Effector CD4-positive, alpha-beta T cell (primary cell): ENCODE results near the gene GSTO2.

ENCODE experiments used
- DNase-seq: peaks from one replicate; pipeline ENCODE4 v3.0.0-alpha.2; 2020

GSTO2 gene

GRCh38 chr10:104344219-104344618, 75.2 kb downstream of the GSTO2 start:
- no peak for DNase-seq

GRCh38 chr10:104345515-104345914, 76.5 kb downstream of the GSTO2 start:
- DNase-seq = no peak

GRCh38 chr10:104345941-104346340, 77.0 kb downstream of the GSTO2 start:
- no peak for DNase-seq

GRCh38 chr10:104347295-104348045, 78.5 kb downstream of the GSTO2 start:
- DNase-seq = no peak

GRCh38 chr10:104348601-104349000, 79.6 kb downstream of the GSTO2 start:
- DNase-seq = no peak

GRCh38 chr10:104349623-104350126, 80.7 kb downstream of the GSTO2 start:
- no peak for DNase-seq

GRCh38 chr10:104350127-104350635, 81.2 kb downstream of the GSTO2 start:
- no peak for DNase-seq

GRCh38 chr10:104351061-104351702, 82.2 kb downstream of the GSTO2 start:
- DNase-seq = no peak

- no peak for DNase-seq
Observed at GRCh38 chr10:104351919-104352318, 82.9 kb downstream of the GSTO2 start.

GRCh38 chr10:104353325-104354048, 84.5 kb downstream of the GSTO2 start, which contains the start of gene CFAP58:
TSS of gene CFAP58 (plus strand) at chr10:104353833. CDS start at chr10:104353898, 65 bp downstream.
- DNase-seq = peak; percentile 89
